Upper lobe of left lung (tissue), 6 donors: ENCODE measurements around the gene ZNF503. TPM values are rescaled to one million over a fixed set of nuclear protein-coding genes. Genes with fewer than 3 reads are reported as not detected.

Experiments
- ATAC-seq, 2 donors: fragments of 200-7000 bp; cut with Tn5 transposase; one replicate each; pipeline ENCODE4 v1.9.1; 2022; ENCODE audit warnings: mild to moderate bottlenecking in 2 of 2, moderate library complexity in 2 of 2; ENCODE audit not compliant: low FRiP score in 2 of 2
- DNase-seq, 2 donors: peaks; one replicate each; pipeline ENCODE4 v3.0.0-alpha.2; 2019 to 2020
- H3K27ac ChIP-seq, 4 donors: fragments of 200-600 bp; sonication (generic); one replicate each; pipeline ENCODE4 v1.5.1; 2016 to 2019
- H3K27me3 ChIP-seq, 4 donors: fragments of 200-600 bp; sonication (generic); one replicate each; pipeline ENCODE4 v1.5.1; 2017 to 2019
- H3K36me3 ChIP-seq, 4 donors: fragments of 200-600 bp; sonication (generic); one replicate each; pipeline ENCODE4 v1.5.1; 2016 to 2019
- H3K4me1 ChIP-seq, 4 donors: fragments of 200-600 bp; sonication (generic); one replicate each; pipeline ENCODE4 v1.5.1; 2018 to 2019
- H3K4me3 ChIP-seq, 4 donors: fragments of 200-600 bp; sonication (generic); one replicate each; pipeline ENCODE4 v1.5.1; 2017 to 2019; ENCODE audit warnings: mild to moderate bottlenecking in 2 of 4, moderate library complexity in 1 of 4
- H3K9me3 ChIP-seq, 4 donors: fragments of 200-600 bp; sonication (generic); one replicate each; pipeline ENCODE4 v1.5.1; 2018 to 2019
- EP300 ChIP-seq, 4 donors: sonication (generic); formaldehyde crosslinking; IDR thresholded peaks; one replicate each; pipeline ENCODE4 v1.5.1; 2017; ENCODE audit warnings: antibody characterized with exemption in 4 of 4, control low read depth in 2 of 4
- POLR2A ChIP-seq, 4 donors: fragments of 450-650 bp; IDR thresholded peaks; one replicate each; pipeline ENCODE4 v1.5.1; 2016 to 2017; ENCODE audit warnings: antibody characterized with exemption in 4 of 4, mild to moderate bottlenecking in 2 of 4
- POLR2AphosphoS5 ChIP-seq, 2 donors: sonication (generic); formaldehyde crosslinking; IDR thresholded peaks; one replicate each; pipeline ENCODE4 v1.5.1; 2017; ENCODE audit warnings: antibody characterized with exemption in 2 of 2
- WGBS, 2 donors: methylation state at CpG; one replicate each; pipeline ENCODE4 v1.1.5; 2017 to 2018; 5-methylcytosine and 5-hydroxymethylcytosine counted together
- total RNA-seq, 6 donors: library from RNA; depleted of rRNA in 4 of 6; stranded (reverse); fragments of >200 nt in 4 of 6; gene quantifications; one replicate each; pipeline versions ENCODE4 v1.1.0 to v1.2.1, GENCODE V29; 2016 to 2021
- TF ChIP-seq, protein P1 (sequence below), 6 experiments: fragments of 450-650 bp in 4 of 6; fragments of 200-600 bp in 2 of 6; sonication (generic) in 2 of 6; IDR thresholded peaks; one replicate each; pipeline ENCODE4 v1.5.1; 2016 to 2019; ENCODE audit warnings: antibody characterized with exemption in 6 of 6
- donor health status: DM: no; HTN: no; CAD: no; lungs with moderate emphysema.
- donor health status: DM: no; HTN: yes; CAD: no; lungs with severe emphysema.

ZNF503 gene
- total RNA-seq, 6 donors from 2014 or later = 15.0 to 44.6 (median 23.5) TPM

DNA sequence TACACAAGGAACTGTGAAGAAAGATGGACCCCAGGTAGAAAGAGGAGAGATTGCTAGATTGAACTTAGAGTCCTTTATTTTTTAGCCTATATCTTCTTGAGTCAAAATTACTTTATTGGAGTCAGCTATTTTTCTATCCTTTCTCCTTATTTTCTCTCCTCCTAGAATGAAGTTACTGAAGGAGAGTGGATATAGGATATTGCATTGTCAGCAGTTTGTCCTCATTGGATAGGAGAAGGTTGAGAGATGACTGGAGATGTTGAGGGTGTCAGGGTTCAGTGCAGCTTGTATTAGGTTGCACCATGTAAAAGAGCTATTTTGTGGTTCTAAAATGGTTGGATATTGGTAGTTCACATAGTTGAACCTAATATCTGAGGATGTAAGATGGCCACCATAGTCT lies 35.3 kb upstream of the ZNF503 start:
- TF ChIP-seq POLR2A (IDR thresholded peaks at IDR 0.05) (no peak), POLR2AphosphoS5 (IDR thresholded peaks at IDR 0.05) (no peak), EP300 (IDR thresholded peaks at IDR 0.05) (no peak)
- TF ChIP-seq, protein P1, sequence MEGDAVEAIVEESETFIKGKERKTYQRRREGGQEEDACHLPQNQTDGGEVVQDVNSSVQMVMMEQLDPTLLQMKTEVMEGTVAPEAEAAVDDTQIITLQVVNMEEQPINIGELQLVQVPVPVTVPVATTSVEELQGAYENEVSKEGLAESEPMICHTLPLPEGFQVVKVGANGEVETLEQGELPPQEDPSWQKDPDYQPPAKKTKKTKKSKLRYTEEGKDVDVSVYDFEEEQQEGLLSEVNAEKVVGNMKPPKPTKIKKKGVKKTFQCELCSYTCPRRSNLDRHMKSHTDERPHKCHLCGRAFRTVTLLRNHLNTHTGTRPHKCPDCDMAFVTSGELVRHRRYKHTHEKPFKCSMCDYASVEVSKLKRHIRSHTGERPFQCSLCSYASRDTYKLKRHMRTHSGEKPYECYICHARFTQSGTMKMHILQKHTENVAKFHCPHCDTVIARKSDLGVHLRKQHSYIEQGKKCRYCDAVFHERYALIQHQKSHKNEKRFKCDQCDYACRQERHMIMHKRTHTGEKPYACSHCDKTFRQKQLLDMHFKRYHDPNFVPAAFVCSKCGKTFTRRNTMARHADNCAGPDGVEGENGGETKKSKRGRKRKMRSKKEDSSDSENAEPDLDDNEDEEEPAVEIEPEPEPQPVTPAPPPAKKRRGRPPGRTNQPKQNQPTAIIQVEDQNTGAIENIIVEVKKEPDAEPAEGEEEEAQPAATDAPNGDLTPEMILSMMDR (IDR thresholded peaks at IDR 0.05) = no peak
- H3K27ac ChIP-seq = no peak overlapping the region
- no peak overlapping the region for H3K4me3 ChIP-seq
- peaks cover 7 to 12% (median 10%) of the 10 kb centered on the region in 4 donors for H3K4me1 ChIP-seq
- no peak for DNase-seq
- H3K27me3 ChIP-seq = no peaks in the 10 kb centered on the region
- no peak for ATAC-seq
- peaks cover 0 to 10% (median 8%) of the 10 kb centered on the region in 4 donors for H3K36me3 ChIP-seq
- no peaks in the 10 kb centered on the region for H3K9me3 ChIP-seq

DNA sequence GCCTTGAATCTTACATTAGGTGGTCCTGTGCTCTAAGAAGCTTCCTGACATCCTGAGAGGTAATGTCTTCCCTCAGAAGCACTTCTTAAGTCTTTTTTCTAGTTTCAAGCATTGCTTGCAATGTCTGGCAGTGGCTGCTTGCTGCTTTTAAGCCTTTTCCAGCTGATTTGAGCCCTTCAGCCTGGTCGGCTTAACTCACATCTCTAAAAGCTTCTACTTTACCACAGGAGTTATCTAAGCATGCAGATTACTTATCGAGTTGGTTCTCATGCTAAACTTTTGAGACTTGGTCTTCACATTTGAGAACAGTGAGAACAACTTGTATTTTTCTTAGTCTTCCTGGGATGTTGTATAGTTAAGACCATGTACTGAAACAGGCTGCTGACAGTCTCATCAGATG lies 33.7 kb upstream of the ZNF503 start:
- no peak for ATAC-seq
- 85 to 87% methylated on average over 2 of the region's 2 CpGs for WGBS, 2 donors
- TF ChIP-seq POLR2A (IDR thresholded peaks at IDR 0.05) = no peak

DNA sequence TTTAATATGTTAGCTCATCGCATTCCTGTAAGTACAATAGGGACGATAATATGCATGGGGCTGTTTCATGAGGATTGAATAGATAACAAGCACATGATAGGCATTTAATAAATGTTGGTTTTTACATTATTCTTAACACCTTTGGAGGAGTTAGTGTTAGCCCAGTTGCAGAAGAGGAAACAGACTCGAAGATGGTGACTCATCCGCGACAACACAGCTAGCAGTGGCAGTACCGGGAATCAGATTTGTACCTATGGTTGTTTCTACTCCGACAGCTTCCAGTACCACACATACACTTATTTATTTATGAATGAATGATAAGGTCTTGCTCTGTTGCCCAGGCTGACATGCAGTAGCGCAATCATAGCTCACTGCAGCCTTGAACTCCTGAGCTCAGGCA lies 32.7 kb upstream of the ZNF503 start:
- peaks cover 26 to 36% (median 31%) of the 10 kb centered on the region in 4 donors for H3K4me1 ChIP-seq
- WGBS, 2 donors = 86 to 91% methylated on average over 8 of the region's 8 CpGs
- no peaks in the 10 kb centered on the region for H3K27me3 ChIP-seq
- H3K9me3 ChIP-seq = no peaks in the 10 kb centered on the region
- no peak overlapping the region for H3K27ac ChIP-seq
- peaks cover 0 to 10% (median 5%) of the 10 kb centered on the region in 4 donors for H3K36me3 ChIP-seq
- no peak overlapping the region for H3K4me3 ChIP-seq
- TF ChIP-seq EP300 (IDR thresholded peaks at IDR 0.05) (no peak), POLR2AphosphoS5 (IDR thresholded peaks at IDR 0.05) (no peak), POLR2A (IDR thresholded peaks at IDR 0.05) (no peak)
- TF ChIP-seq, protein P1 (IDR thresholded peaks at IDR 0.05) = no peak
- DNase-seq (no peak), ATAC-seq (no peak)

More for the DNA sequence above, 33.7 kb upstream of the ZNF503 start:
- H3K9me3 ChIP-seq = no peaks in the 10 kb centered on the region
- H3K4me3 ChIP-seq = no peak overlapping the region
- no peaks in the 10 kb centered on the region for H3K27me3 ChIP-seq
- DNase-seq = no peak
- peaks cover 16 to 26% (median 21%) of the 10 kb centered on the region in 4 donors for H3K4me1 ChIP-seq
- H3K27ac ChIP-seq = no peak overlapping the region
- peaks cover 0 to 10% (median 8%) of the 10 kb centered on the region in 4 donors for H3K36me3 ChIP-seq

DNA sequence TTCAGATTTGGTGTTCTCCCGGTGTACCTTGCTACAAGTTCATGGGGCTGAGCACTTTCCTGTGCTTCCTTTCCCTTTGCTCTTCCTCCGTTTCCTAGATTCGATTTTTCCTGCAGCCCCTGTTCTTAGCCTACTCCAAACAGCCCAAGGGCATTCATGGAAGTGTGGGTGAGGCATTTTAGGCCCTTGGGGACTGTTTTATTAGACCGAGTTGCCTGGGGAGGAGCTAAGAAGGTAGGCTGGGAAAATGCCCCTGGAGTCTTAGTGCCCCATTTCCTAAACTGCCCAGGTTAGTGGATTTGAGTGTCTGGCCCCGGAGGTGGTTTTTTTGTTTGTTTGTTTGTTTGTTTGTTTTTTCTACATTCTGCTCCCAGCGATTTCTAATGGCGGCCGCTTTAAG lies 31.7 kb upstream of the ZNF503 start:
- no peaks in the 10 kb centered on the region for H3K27me3 ChIP-seq
- DNase-seq (no peak), ATAC-seq (no peak)
- no peak overlapping the region for H3K4me3 ChIP-seq
- TF ChIP-seq POLR2A (IDR thresholded peaks at IDR 0.05) (no peak), POLR2AphosphoS5 (IDR thresholded peaks at IDR 0.05) (no peak), EP300 (IDR thresholded peaks at IDR 0.05) (no peak)
- TF ChIP-seq, protein P1 (IDR thresholded peaks at IDR 0.05) = no peak
- no peak overlapping the region for H3K27ac ChIP-seq
- H3K36me3 ChIP-seq = peaks cover 0 to 5% (median 0%) of the 10 kb centered on the region in 4 donors
- no peaks in the 10 kb centered on the region for H3K9me3 ChIP-seq
- peaks cover 26 to 46% (median 42%) of the 10 kb centered on the region in 4 donors for H3K4me1 ChIP-seq
- WGBS, 2 donors = 79 to 86% methylated on average over 8 of the region's 8 CpGs

DNA sequence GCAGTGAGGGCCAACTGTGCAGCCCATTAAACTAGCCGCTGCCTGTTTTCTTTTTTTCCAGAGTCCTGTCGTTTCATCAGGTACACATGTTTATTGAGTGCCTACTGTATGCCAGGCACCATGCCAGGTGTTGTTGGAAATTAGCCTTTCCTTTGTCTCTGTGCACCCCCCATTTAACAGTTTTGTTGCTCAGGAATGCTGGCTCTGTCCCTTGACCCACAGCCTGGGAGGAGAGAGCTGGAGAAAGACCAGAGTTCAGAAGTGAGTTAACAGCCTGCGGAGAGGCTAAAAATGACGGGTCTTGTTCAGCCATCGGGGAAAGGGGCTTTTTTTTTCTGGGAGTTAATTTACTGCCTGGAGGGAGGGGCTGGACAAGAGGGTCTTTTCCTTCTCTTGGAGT lies 31.2 kb upstream of the ZNF503 start:
- 76 to 82% methylated on average over 5 of the region's 5 CpGs for WGBS, 2 donors
- no peak for TF ChIP-seq EP300 (IDR thresholded peaks at IDR 0.05)
- no peak for TF ChIP-seq POLR2AphosphoS5 (IDR thresholded peaks at IDR 0.05)
- TF ChIP-seq, protein P1 (IDR thresholded peaks at IDR 0.05) = no peak
- TF ChIP-seq POLR2A (IDR thresholded peaks at IDR 0.05) = no peak
- Histone ChIP-seq H3K27me3 (no peaks in the 10 kb centered on the region), H3K36me3 (peaks cover 0 to under 1% (median 0%) of the 10 kb centered on the region in 4 donors), H3K4me3 (no peak overlapping the region), H3K27ac (no peak overlapping the region), H3K4me1 (peaks cover 26 to 51% (median 46%) of the 10 kb centered on the region in 4 donors), H3K9me3 (no peaks in the 10 kb centered on the region)
- ATAC-seq = no peak
- DNase-seq = no peak
